HepG2 (cell line): ENCODE data around the gene BCL6. TPM values are rescaled to one million over a fixed set of nuclear protein-coding genes. Genes with fewer than 3 reads are reported as not detected.

Experiments
- BRCA1 ChIP-seq: sonication (generic); formaldehyde crosslinking; IDR thresholded peaks from 2 replicates; pipeline ENCODE4 v1.4.0; 2020; ENCODE audit warnings: missing genetic modification reagents
- FOSL2 ChIP-seq: sonication (generic); formaldehyde crosslinking; IDR thresholded peaks from 2 replicates; pipeline ENCODE4 v1.4.0; 2020; ENCODE audit warnings: missing genetic modification reagents
- FOXC1 ChIP-seq: sonication (generic); formaldehyde crosslinking; IDR thresholded peaks from 2 replicates; pipeline ENCODE4 v1.8.0; 2022; ENCODE audit warnings: mild to moderate bottlenecking, missing genetic modification reagents, borderline replicate concordance
- FOXK1 ChIP-seq: sonication (generic); formaldehyde crosslinking; IDR thresholded peaks from 2 replicates; pipeline ENCODE4 v1.4.0; 2020; ENCODE audit warnings: low read depth, missing genetic modification reagents, borderline replicate concordance
- PBX3 ChIP-seq: sonication (generic); formaldehyde crosslinking; IDR thresholded peaks from 2 replicates; pipeline ENCODE4 v1.8.1; 2023; ENCODE audit warnings: missing genetic modification reagents, inconsistent platforms, borderline replicate concordance
- PCBP1 ChIP-seq: fragments of 200-400 bp; formaldehyde crosslinking; IDR thresholded peaks from 2 replicates; pipeline ENCODE4 v1.6.1; 2017; ENCODE audit warnings: mild to moderate bottlenecking, low read depth, low read length, borderline replicate concordance
- POLR2AphosphoS2 ChIP-seq: IDR thresholded peaks from 2 replicates; pipeline ENCODE4 v1.6.1; 2011; ENCODE audit warnings: low read depth, low read length, improper control_type of control experiment
- TBP ChIP-seq: sonication (generic); formaldehyde crosslinking; IDR thresholded peaks from 2 replicates; pipeline ENCODE4 v1.5.0; 2020; ENCODE audit warnings: missing genetic modification reagents
- TBX2 ChIP-seq: sonication (generic); formaldehyde crosslinking; IDR thresholded peaks from 2 replicates; pipeline ENCODE4 v1.5.0; 2020; ENCODE audit warnings: missing genetic modification reagents, mild to moderate bottlenecking, borderline replicate concordance
- TEAD3 ChIP-seq: optimal IDR thresholded peaks from 2 replicates; pipeline ENCODE3; 2016; ENCODE audit warnings: borderline replicate concordance
- WIZ ChIP-seq: sonication (generic); formaldehyde crosslinking; IDR thresholded peaks from 2 replicates; pipeline ENCODE4 v1.5.1; 2020; ENCODE audit warnings: mild to moderate bottlenecking, missing genetic modification reagents
- ZKSCAN8 ChIP-seq: IDR thresholded peaks from 2 replicates; pipeline ENCODE4 v1.6.1; 2016; ENCODE audit warnings: borderline replicate concordance, missing genetic modification reagents, missing compliant biosample characterization
- ZNF3 ChIP-seq: IDR thresholded peaks from 2 replicates; pipeline ENCODE4 v1.7.0; 2017; ENCODE audit warnings: inconsistent platforms
- ZNF446 ChIP-seq: sonication (generic); formaldehyde crosslinking; IDR thresholded peaks from 2 replicates; pipeline ENCODE4 v1.5.0; 2020; ENCODE audit warnings: mild to moderate bottlenecking, missing genetic modification reagents
- ZNF501 ChIP-seq: sonication (generic); formaldehyde crosslinking; IDR thresholded peaks from 2 replicates; pipeline ENCODE4 v1.5.1; 2020; ENCODE audit warnings: mild to moderate bottlenecking, moderate library complexity, missing genetic modification reagents
- ZNF563 ChIP-seq: sonication (generic); formaldehyde crosslinking; IDR thresholded peaks from 2 replicates; pipeline ENCODE4 v1.8.0; 2022; ENCODE audit warnings: mild to moderate bottlenecking, moderate library complexity, missing genetic modification reagents
- ZNF569 ChIP-seq: sonication (generic); formaldehyde crosslinking; IDR thresholded peaks from 2 replicates; pipeline ENCODE4 v1.5.0; 2020; ENCODE audit warnings: mild to moderate bottlenecking, missing genetic modification reagents, moderate library complexity, borderline replicate concordance
- ZNF766 ChIP-seq: sonication (generic); formaldehyde crosslinking; IDR thresholded peaks from 2 replicates; pipeline ENCODE4 v1.5.0; 2020; ENCODE audit warnings: missing genetic modification reagents, borderline replicate concordance
- ZNF792 ChIP-seq: IDR thresholded peaks from 2 replicates; pipeline ENCODE4 v1.6.1; 2016
- polyA plus RNA-seq, 8 experiments: library from polyadenylated mRNA; depleted of rRNA in 3 of 8; stranded (reverse) in 7 of 8; unstranded in 1 of 8; fragments of >200 nt; fragmentation: Illumina TruSeq in 4 of 8; extraction: Trizol in 4 of 8; gene quantifications; 2 replicates each; pipeline versions ENCODE4 v1.2.1 to v1.2.3, GENCODE V29; 2011 to 2016; ENCODE audit warnings: low read depth in 4 of 8, missing spikeins in 1 of 8, mixed read lengths in 1 of 8; ENCODE audit not compliant: insufficient read depth in 1 of 8
- total RNA-seq, 5 experiments: library from RNA; depleted of rRNA; stranded (reverse); fragments of >200 nt; fragmentation: Illumina TruSeq; extraction: Trizol; gene quantifications; 2 replicates each; pipeline ENCODE4 v1.2.3, GENCODE V29; 2016; ENCODE audit warnings: low read depth in 1 of 5
- TF ChIP-seq, protein P1 (sequence below): IDR thresholded peaks from 2 replicates; pipeline ENCODE4 v1.6.1; 2016; ENCODE audit warnings: low read depth
- TF ChIP-seq, protein P2 (sequence below): fragments of 450-650 bp; IDR thresholded peaks from 2 replicates; pipeline ENCODE4 v1.6.1; 2017; ENCODE audit warnings: mild to moderate bottlenecking
- TF ChIP-seq, protein P3 (sequence below): sonication (generic); formaldehyde crosslinking; conservative IDR thresholded peaks from 2 replicates; pipeline ENCODE4 v1.8.0; 2022; ENCODE audit warnings: mild to moderate bottlenecking, moderate library complexity, missing genetic modification reagents

The BCL6 gene
- total and polyA plus RNA-seq, 2 of the 13 experiments (the other 11 are each of a cell fraction or from before 2014, with no cell fraction given), result 21.2 to 53.7 TPM

DNA sequence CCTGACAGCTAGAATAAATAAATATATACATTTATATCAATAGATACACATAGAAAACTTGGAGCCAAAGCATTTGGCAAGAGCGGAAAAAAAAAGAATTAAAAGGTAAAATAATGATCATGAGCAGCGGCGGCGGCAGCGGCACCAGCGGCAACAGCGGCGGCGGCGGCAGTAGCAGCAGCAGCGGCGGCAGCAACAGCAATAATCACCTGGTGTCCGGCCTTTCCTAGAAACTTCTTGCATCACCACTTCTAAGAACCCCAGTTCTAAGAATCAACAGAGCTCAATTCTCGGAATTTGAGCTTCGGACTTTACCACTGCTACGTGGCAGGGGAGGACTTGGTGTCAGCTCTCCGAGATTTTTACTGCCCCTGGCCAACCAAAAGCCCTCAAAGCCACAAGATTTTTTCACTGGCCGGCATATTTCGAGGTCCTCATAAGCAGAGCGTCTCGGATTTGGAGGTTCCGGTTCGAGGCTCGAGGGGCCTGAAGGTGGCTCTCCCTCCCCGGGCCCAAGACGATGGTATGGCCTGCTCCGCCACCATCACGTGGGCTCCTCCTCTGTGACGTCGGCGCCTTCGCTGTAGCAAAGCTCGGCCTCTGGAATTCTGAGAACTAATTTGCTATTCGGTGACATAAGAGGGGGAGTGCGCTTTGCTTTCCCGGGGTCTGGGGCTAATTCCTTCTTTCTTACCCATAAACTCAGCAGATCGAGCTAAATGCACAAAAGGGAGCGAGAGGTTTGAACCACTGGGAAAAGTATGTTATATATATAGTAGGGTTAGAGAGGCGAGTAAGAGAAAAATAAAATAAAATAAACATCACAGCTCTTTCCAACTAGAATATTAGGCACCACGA lies at the start of gene BCL6 (continued):
- TF ChIP-seq TBX2 (CRISPR knock-in tag) (peak; percentile 82), FOSL2 (CRISPR knock-in tag) (peak; percentile 60), ZNF446 (CRISPR knock-in tag) (peak; percentile 83; the same call in 1 of the 2 replicates), ZNF3 (CRISPR knock-in tag) (peak; percentile 12; the same call in 1 of the 2 replicates), ZNF563 (CRISPR knock-in tag) (no peak), FOXK1 (peak; percentile 93), TEAD3 (peak; percentile 55), ZNF501 (CRISPR knock-in tag) (peak; percentile 91), POLR2AphosphoS2 (no peak), ZNF766 (CRISPR knock-in tag) (peak; percentile 40; the same call in 1 of the 2 replicates), WIZ (no peak), FOXC1 (CRISPR knock-in tag) (0 out of 2 replicates have a peak, but pooled peaks have one; percentile 51), ZNF569 (CRISPR knock-in tag) (peak; percentile 36; the same call in 1 of the 2 replicates), ZKSCAN8 (CRISPR knock-in tag) (0 out of 2 replicates have a peak, but pooled peaks have one; percentile 41), BRCA1 (CRISPR knock-in tag) (peak; percentile 95), TBP (CRISPR knock-in tag) (0 out of 2 replicates have a peak, but pooled peaks have one; percentile 56), PBX3 (0 out of 2 replicates have a peak, but pooled peaks have one; percentile 59), PCBP1 (no peak), ZNF792 (CRISPR knock-in tag) (peak; percentile 54; the same call in 1 of the 2 replicates)
- TF ChIP-seq, protein P1, sequence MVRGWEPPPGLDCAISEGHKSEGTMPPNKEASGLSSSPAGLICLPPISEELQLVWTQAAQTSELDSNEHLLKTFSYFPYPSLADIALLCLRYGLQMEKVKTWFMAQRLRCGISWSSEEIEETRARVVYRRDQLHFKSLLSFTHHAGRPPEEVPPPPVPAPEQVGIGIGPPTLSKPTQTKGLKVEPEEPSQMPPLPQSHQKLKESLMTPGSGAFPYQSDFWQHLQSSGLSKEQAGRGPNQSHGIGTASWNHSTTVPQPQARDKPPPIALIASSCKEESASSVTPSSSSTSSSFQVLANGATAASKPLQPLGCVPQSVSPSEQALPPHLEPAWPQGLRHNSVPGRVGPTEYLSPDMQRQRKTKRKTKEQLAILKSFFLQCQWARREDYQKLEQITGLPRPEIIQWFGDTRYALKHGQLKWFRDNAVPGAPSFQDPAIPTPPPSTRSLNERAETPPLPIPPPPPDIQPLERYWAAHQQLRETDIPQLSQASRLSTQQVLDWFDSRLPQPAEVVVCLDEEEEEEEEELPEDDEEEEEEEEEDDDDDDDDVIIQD (CRISPR knock-in tag), result peak; percentile 46; the same call in 1 of the 2 replicates
- TF ChIP-seq, protein P2, sequence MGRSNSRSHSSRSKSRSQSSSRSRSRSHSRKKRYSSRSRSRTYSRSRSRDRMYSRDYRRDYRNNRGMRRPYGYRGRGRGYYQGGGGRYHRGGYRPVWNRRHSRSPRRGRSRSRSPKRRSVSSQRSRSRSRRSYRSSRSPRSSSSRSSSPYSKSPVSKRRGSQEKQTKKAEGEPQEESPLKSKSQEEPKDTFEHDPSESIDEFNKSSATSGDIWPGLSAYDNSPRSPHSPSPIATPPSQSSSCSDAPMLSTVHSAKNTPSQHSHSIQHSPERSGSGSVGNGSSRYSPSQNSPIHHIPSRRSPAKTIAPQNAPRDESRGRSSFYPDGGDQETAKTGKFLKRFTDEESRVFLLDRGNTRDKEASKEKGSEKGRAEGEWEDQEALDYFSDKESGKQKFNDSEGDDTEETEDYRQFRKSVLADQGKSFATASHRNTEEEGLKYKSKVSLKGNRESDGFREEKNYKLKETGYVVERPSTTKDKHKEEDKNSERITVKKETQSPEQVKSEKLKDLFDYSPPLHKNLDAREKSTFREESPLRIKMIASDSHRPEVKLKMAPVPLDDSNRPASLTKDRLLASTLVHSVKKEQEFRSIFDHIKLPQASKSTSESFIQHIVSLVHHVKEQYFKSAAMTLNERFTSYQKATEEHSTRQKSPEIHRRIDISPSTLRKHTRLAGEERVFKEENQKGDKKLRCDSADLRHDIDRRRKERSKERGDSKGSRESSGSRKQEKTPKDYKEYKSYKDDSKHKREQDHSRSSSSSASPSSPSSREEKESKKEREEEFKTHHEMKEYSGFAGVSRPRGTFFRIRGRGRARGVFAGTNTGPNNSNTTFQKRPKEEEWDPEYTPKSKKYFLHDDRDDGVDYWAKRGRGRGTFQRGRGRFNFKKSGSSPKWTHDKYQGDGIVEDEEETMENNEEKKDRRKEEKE, result no peak
- TF ChIP-seq, protein P3, sequence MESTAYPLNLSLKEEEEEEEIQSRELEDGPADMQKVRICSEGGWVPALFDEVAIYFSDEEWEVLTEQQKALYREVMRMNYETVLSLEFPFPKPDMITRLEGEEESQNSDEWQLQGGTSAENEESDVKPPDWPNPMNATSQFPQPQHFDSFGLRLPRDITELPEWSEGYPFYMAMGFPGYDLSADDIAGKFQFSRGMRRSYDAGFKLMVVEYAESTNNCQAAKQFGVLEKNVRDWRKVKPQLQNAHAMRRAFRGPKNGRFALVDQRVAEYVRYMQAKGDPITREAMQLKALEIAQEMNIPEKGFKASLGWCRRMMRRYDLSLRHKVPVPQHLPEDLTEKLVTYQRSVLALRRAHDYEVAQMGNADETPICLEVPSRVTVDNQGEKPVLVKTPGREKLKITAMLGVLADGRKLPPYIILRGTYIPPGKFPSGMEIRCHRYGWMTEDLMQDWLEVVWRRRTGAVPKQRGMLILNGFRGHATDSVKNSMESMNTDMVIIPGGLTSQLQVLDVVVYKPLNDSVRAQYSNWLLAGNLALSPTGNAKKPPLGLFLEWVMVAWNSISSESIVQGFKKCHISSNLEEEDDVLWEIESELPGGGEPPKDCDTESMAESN (CRISPR knock-in tag), result 0 out of 2 replicates have a peak, but pooled peaks have one; percentile 14
